A673 (cell line): Measurements from ENCODE around the gene TSPAN31. TPM values are rescaled to one million over a fixed set of nuclear protein-coding genes. Genes with fewer than 3 reads are reported as not detected.

ENCODE experiments used
- BruUV-seq: library from RNA; stranded (reverse); fragments of 400-500 nt; replicated peaks from 2 replicates; lab custom pipeline; 2021; lab: Mats Ljungman, UMichigan
- CTCF ChIA-PET: fragments of 300-600 bp; sonication (Branson Sonifier 250); formaldehyde crosslinking; loops from one replicate; lab custom pipeline; 2022; ENCODE audit warnings: antibody characterized with exemption; lab: Charles Lee
- POLR2A ChIA-PET: fragments of 300-600 bp; sonication (Branson Sonifier 250); formaldehyde crosslinking; loops from one replicate; lab custom pipeline; 2022; ENCODE audit warnings: antibody characterized with exemption; ENCODE audit not compliant: low non-redundant PET; lab: Charles Lee
- DNase-seq: peaks from one replicate; pipeline ENCODE4 v3.0.0-alpha.2; 2015; ENCODE audit warnings: low spot score
- H3K27ac ChIP-seq: fragments of 200-600 bp; sonication (generic); 2 replicates; pipeline ENCODE4 v1.5.1; 2016; ENCODE audit warnings: mixed run types, low read depth, mild to moderate bottlenecking, mixed read lengths, antibody characterized with exemption, low read length; ENCODE audit not compliant: poor library complexity, severe bottlenecking
- H3K27me3 ChIP-seq: fragments of 200-600 bp; sonication (generic); replicated peaks from 2 replicates; pipeline ENCODE4 v1.6.1; 2017; ENCODE audit warnings: mixed run types, low read depth, mild to moderate bottlenecking, mixed read lengths, antibody characterized with exemption, low read length; ENCODE audit not compliant: insufficient read depth, poor library complexity
- H3K36me3 ChIP-seq: fragments of 200-600 bp; sonication (generic); 2 replicates; pipeline ENCODE4 v1.6.1; 2016; ENCODE audit warnings: mixed run types, mild to moderate bottlenecking, mixed read lengths, antibody characterized with exemption, low read length; ENCODE audit not compliant: insufficient read depth, poor library complexity, severe bottlenecking
- H3K4me1 ChIP-seq: fragments of 200-600 bp; sonication (generic); 2 replicates; pipeline ENCODE4 v1.6.1; 2017; ENCODE audit warnings: mixed run types, mild to moderate bottlenecking, mixed read lengths, antibody characterized with exemption, low read length; ENCODE audit not compliant: insufficient read depth, poor library complexity, severe bottlenecking
- H3K4me3 ChIP-seq: fragments of 200-600 bp; sonication (generic); 2 replicates; pipeline ENCODE4 v1.5.1; 2016; ENCODE audit warnings: low read depth, mixed run types, mild to moderate bottlenecking, mixed read lengths, low read length; ENCODE audit not compliant: poor library complexity, severe bottlenecking
- H3K9me3 ChIP-seq: fragments of 200-600 bp; sonication (generic); 2 replicates; pipeline ENCODE4 v1.6.1; 2016; ENCODE audit warnings: mixed run types, low read depth, mild to moderate bottlenecking, mixed read lengths, antibody characterized with exemption, low read length; ENCODE audit not compliant: poor library complexity, severe bottlenecking
- EZH2 ChIP-seq: fragments of 200-600 bp; sonication (generic); IDR thresholded peaks from 2 replicates; pipeline ENCODE4 v1.6.1; 2017; ENCODE audit warnings: borderline replicate concordance, low read depth, mild to moderate bottlenecking, mixed read lengths, antibody characterized with exemption, low read length; ENCODE audit not compliant: poor library complexity, severe bottlenecking
- intact Hi-C: fragments of 100-400 bp; cut with micrococcal nuclease; formaldehyde crosslinking; loops from one replicate; pipeline ENCODE4 v1.10.0; 2022; ENCODE audit not compliant: unreplicated experiment
- total RNA-seq: library from RNA; stranded (reverse); gene quantifications from 2 replicates; pipeline ENCODE4 v1.2.3, GENCODE V29; 2021
- TF ChIP-seq, protein P1 (sequence below): fragments of 300-800, 200-600 bp; sonication (generic); conservative IDR thresholded peaks from 2 replicates; pipeline ENCODE4 v1.5.1; 2017; ENCODE audit warnings: low read depth, mild to moderate bottlenecking, antibody characterized with exemption, low read length, moderate library complexity, mixed read lengths

TSPAN31 gene
- total RNA-seq, 1 experiment from 2014 or later, result 8.9 TPM

DNA sequence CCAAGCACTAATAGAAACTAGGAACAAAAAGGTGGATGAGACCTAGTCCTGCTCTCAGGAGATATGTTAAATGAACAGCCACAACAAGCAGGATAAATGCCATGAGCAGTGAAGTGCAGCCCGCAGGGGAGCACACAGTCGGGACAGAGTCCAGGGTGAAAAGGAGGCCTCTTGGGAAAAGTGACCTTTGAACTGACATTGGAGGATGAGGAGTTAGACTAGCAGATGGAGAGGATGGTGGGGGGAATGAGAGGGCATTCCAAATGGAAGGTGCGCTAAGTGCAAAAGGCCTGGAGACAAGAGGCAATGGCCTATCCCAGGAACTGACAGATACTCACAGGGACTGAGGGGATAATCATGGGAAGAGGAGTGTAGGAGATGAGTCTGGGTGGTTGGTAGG, 46.4 kb upstream of the TSPAN31 start:
- H3K27me3 ChIP-seq, result no peaks in the 10 kb centered on the region
- no peak for DNase-seq
- ChIA-PET CTCF (no interaction called here), POLR2A (no interaction called here)
- BruUV-seq, result no TSS peak
- intact Hi-C loops, result no loop called here
- TF ChIP-seq, protein P1, sequence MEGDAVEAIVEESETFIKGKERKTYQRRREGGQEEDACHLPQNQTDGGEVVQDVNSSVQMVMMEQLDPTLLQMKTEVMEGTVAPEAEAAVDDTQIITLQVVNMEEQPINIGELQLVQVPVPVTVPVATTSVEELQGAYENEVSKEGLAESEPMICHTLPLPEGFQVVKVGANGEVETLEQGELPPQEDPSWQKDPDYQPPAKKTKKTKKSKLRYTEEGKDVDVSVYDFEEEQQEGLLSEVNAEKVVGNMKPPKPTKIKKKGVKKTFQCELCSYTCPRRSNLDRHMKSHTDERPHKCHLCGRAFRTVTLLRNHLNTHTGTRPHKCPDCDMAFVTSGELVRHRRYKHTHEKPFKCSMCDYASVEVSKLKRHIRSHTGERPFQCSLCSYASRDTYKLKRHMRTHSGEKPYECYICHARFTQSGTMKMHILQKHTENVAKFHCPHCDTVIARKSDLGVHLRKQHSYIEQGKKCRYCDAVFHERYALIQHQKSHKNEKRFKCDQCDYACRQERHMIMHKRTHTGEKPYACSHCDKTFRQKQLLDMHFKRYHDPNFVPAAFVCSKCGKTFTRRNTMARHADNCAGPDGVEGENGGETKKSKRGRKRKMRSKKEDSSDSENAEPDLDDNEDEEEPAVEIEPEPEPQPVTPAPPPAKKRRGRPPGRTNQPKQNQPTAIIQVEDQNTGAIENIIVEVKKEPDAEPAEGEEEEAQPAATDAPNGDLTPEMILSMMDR, result no peak
- no peak for TF ChIP-seq EZH2
- H3K4me1 ChIP-seq, result no peaks in the 10 kb centered on the region
- peaks cover 13% of the 10 kb centered on the region for H3K36me3 ChIP-seq
- H3K27ac ChIP-seq, result no peak overlapping the region
- no peaks in the 10 kb centered on the region for H3K9me3 ChIP-seq
- no peak overlapping the region for H3K4me3 ChIP-seq

DNA sequence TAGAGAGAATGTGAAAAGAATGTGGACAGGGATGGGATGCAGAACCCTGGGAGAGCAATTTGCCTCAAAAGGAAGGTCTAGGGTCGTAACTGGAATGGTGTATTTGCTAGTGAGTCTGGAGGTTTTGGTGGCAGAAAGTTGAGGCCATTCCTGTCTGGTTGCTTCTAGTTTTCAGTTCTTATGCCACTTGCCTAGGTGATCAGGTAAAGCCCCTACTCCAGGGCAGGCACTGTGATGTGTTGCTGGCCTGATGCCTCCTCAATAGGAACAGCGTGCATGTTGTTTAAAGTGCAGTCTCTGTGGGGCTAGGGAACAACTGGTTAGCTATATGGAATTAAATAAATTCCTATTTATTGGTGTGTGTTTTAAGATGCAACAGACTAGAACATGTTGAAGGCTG, 44.5 kb upstream of the TSPAN31 start:
- Histone ChIP-seq H3K4me1 (no peaks in the 10 kb centered on the region), H3K36me3 (peaks cover 13% of the 10 kb centered on the region), H3K9me3 (no peaks in the 10 kb centered on the region), H3K4me3 (no peak overlapping the region), H3K27ac (no peak overlapping the region), H3K27me3 (no peaks in the 10 kb centered on the region)
- TF ChIP-seq, protein P1, result no peak
- TF ChIP-seq EZH2, result no peak
- ChIA-PET POLR2A (no interaction called here), CTCF (no interaction called here)
- no TSS peak for BruUV-seq
- intact Hi-C loops, result no loop called here
- DNase-seq, result no peak

DNA sequence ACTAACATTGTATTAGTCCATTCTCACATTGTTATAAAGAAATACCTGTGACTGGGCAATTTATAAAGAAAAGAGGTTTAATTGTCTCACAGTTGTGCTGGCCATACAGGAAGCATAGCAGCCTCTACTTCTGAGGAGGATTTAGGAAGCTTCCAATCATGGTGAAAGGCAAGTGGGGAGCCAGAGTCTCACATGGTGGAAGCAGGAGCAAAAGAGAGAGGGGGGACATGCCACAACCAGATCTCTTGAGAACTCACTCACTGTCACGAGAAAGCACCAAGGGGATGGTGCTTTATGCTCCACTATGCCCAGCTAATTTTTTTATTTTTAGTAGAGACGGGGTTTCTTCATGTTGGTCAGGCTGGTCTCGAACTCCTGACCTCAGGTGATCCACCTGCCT, 37.6 kb upstream of the TSPAN31 start:
- H3K9me3 ChIP-seq, result no peaks in the 10 kb centered on the region
- H3K4me1 ChIP-seq, result no peaks in the 10 kb centered on the region
- H3K4me3 ChIP-seq, result no peak overlapping the region
- POLR2A ChIA-PET, result no interaction called here
- H3K36me3 ChIP-seq, result no peaks in the 10 kb centered on the region
- intact Hi-C loops, result no loop called here
- no peak for DNase-seq
- no peak overlapping the region for H3K27ac ChIP-seq
- no peak for TF ChIP-seq EZH2
- TF ChIP-seq, protein P1, result no peak
- H3K27me3 ChIP-seq, result no peaks in the 10 kb centered on the region
- BruUV-seq, result no TSS peak
- CTCF ChIA-PET, result no interaction called here
